Measurements from ENCODE around the gene PRKCH. TPM values are rescaled to one million over a fixed set of nuclear protein-coding genes. Genes with fewer than 3 reads are reported as not detected.

The PRKCH gene
- total RNA-seq, 3 donors from 2014 or later = 12.3 to 15.4 (median 14.8) TPM

GRCh38 chr14:61331992-61332657 is 10.7 kb downstream of the PRKCH start:
- intact Hi-C loops (cut with DNase I, micrococcal nuclease) = no loop called here
- DNase-seq (no peak), ATAC-seq (no peak)
- Histone ChIP-seq H3K4me3 (no peak overlapping the region), H3K36me3 (ENCODE audit: low read depth) (no peaks in the 10 kb centered on the region), H3K4me1 (ENCODE audit: low read depth) (no peaks in the 10 kb centered on the region), H3K9me3 (no peaks in the 10 kb centered on the region)
- no peak for TF ChIP-seq CTCF (IDR thresholded peaks at IDR 0.05)

- no peak for TF ChIP-seq CTCF (IDR thresholded peaks at IDR 0.05)
- intact Hi-C loops (cut with DNase I, micrococcal nuclease) = no loop called here
- DNase-seq (no peak), ATAC-seq (peak; percentile 21)
- H3K4me3 ChIP-seq = no peak overlapping the region
- H3K4me1 ChIP-seq (ENCODE audit: low read depth) = no peaks in the 10 kb centered on the region
- no peaks in the 10 kb centered on the region for H3K36me3 ChIP-seq (ENCODE audit: low read depth)
- no peaks in the 10 kb centered on the region for H3K9me3 ChIP-seq
Observed at GRCh38 chr14:61332658-61333029, 11.3 kb downstream of the PRKCH start.

GRCh38 chr14:61333087-61333486 is 11.7 kb downstream of the PRKCH start:
- ATAC-seq (no peak), DNase-seq (no peak)
- no peaks in the 10 kb centered on the region for H3K36me3 ChIP-seq (ENCODE audit: low read depth)
- TF ChIP-seq CTCF (IDR thresholded peaks at IDR 0.05) = no peak
- intact Hi-C loops (cut with DNase I, micrococcal nuclease) = no loop called here
- H3K4me1 ChIP-seq (ENCODE audit: low read depth) = no peaks in the 10 kb centered on the region
- H3K4me3 ChIP-seq = no peak overlapping the region
- no peaks in the 10 kb centered on the region for H3K9me3 ChIP-seq

- peak; percentile 25 for ATAC-seq
- no peaks in the 10 kb centered on the region for H3K4me1 ChIP-seq (ENCODE audit: low read depth)
- H3K9me3 ChIP-seq = no peaks in the 10 kb centered on the region
- intact Hi-C loops (cut with DNase I, micrococcal nuclease) = no loop called here
- TF ChIP-seq CTCF (IDR thresholded peaks at IDR 0.05) = no peak
- no peaks in the 10 kb centered on the region for H3K36me3 ChIP-seq (ENCODE audit: low read depth)
- H3K4me3 ChIP-seq = no peak overlapping the region
- no peak for DNase-seq
Observed at GRCh38 chr14:61334197-61334701, 12.9 kb downstream of the PRKCH start.

GRCh38 chr14:61335049-61335448 is 13.7 kb downstream of the PRKCH start:
- H3K4me3 ChIP-seq = no peak overlapping the region
- intact Hi-C loops (cut with DNase I, micrococcal nuclease) = no loop called here
- TF ChIP-seq CTCF (IDR thresholded peaks at IDR 0.05) = no peak
- ATAC-seq (no peak), DNase-seq (no peak)
- H3K4me1 ChIP-seq (ENCODE audit: low read depth) = no peaks in the 10 kb centered on the region
- no peaks in the 10 kb centered on the region for H3K36me3 ChIP-seq (ENCODE audit: low read depth)
- H3K9me3 ChIP-seq = no peaks in the 10 kb centered on the region
